Osteoblast (primary cell): Measurements from ENCODE around the gene NXPH4. TPM values are rescaled to one million over a fixed set of nuclear protein-coding genes. Genes with fewer than 3 reads are reported as not detected.

Experiments used
- DNase-seq: peaks from one replicate; pipeline ENCODE4 v3.0.0; 2011; ENCODE audit warnings: low spot score, mixed read lengths; ENCODE audit not compliant: insufficient read length; ENCODE audit errors: missing footprints
- H2AFZ ChIP-seq: 2 replicates; pipeline ENCODE4 v1.6.0; 2011; ENCODE audit warnings: mild to moderate bottlenecking, low read length
- H3K27ac ChIP-seq: 2 replicates; pipeline ENCODE4 v1.5.1; 2011; ENCODE audit warnings: mild to moderate bottlenecking, low read depth, low read length, moderate library complexity
- H3K27me3 ChIP-seq: 2 replicates; pipeline ENCODE4 v1.6.0; 2012; ENCODE audit warnings: mild to moderate bottlenecking, control low read depth, inconsistent platforms, low read length, moderate library complexity; ENCODE audit not compliant: insufficient read depth
- H3K36me3 ChIP-seq: 2 replicates; pipeline ENCODE4 v1.5.1; 2011; ENCODE audit warnings: mild to moderate bottlenecking, low read length, control low read depth, moderate library complexity; ENCODE audit not compliant: insufficient read depth
- H3K4me1 ChIP-seq: 2 replicates; pipeline ENCODE4 v1.5.1; 2011; ENCODE audit warnings: mild to moderate bottlenecking, low read length, control low read depth, moderate library complexity; ENCODE audit not compliant: insufficient read depth
- H3K4me2 ChIP-seq: 2 replicates; pipeline ENCODE4 v1.6.0; 2011; ENCODE audit warnings: mild to moderate bottlenecking, low read length; ENCODE audit not compliant: insufficient read depth
- H3K4me3 ChIP-seq: fragments of 200-600 bp; sonication (generic); 3 replicates; pipeline ENCODE4 v1.5.1; 2012; ENCODE audit warnings: mild to moderate bottlenecking, low read length, inconsistent platforms; ENCODE audit not compliant: insufficient read depth
- H3K79me2 ChIP-seq: 2 replicates; pipeline ENCODE4 v1.6.0; 2012; ENCODE audit warnings: mild to moderate bottlenecking, low read length, control low read depth, inconsistent platforms; ENCODE audit not compliant: insufficient read depth
- H3K9me3 ChIP-seq: 2 replicates; pipeline ENCODE4 v1.5.1; 2011; ENCODE audit warnings: low read depth, low read length, control low read depth
- H4K20me1 ChIP-seq: 2 replicates; pipeline ENCODE4 v1.6.0; 2012; ENCODE audit warnings: mild to moderate bottlenecking, low read length, control low read depth; ENCODE audit not compliant: insufficient read depth
- total RNA-seq: library from RNA; depleted of rRNA; stranded (reverse); fragments of >200 nt; gene quantifications from 2 replicates; pipeline ENCODE4 v1.2.3, GENCODE V29; 2012
- TF ChIP-seq, protein P1 (sequence below): IDR thresholded peaks from 2 replicates; pipeline ENCODE4 v1.5.1; 2011; ENCODE audit warnings: mild to moderate bottlenecking, low read depth, low read length, moderate library complexity; ENCODE audit errors: extremely low read depth

The NXPH4 gene
- total RNA-seq, 1 donor, result 1.1 TPM

DNA sequence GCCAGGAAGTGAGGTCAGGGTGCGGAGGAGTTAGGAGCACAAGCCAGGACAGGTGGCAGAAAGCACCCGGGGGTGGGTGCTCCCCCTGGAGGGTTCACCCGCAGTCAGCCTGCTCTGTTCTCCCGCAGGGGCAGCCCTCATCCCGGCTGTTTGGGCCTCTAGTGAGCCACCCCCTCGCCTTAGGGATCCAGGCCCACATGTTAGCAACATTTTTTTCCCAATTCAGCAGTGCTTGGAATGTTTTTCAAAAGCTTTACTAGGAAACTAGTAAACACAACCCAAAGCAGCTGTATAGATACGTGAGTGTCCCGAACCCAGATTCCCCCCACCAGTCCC, 28.5 kb upstream of the NXPH4 start:
- Histone ChIP-seq H3K4me3 (no peak overlapping the region), H3K27ac (no peak overlapping the region), H3K4me2 (no peak overlapping the region), H2AFZ (no peak overlapping the region), H3K79me2 (peaks cover 49% of the 10 kb centered on the region), H3K27me3 (no peaks in the 10 kb centered on the region), H3K4me1 (no peaks in the 10 kb centered on the region), H4K20me1 (peaks cover 56% of the 10 kb centered on the region), H3K9me3 (no peaks in the 10 kb centered on the region), H3K36me3 (peaks cover 98% of the 10 kb centered on the region)
- TF ChIP-seq, protein P1, sequence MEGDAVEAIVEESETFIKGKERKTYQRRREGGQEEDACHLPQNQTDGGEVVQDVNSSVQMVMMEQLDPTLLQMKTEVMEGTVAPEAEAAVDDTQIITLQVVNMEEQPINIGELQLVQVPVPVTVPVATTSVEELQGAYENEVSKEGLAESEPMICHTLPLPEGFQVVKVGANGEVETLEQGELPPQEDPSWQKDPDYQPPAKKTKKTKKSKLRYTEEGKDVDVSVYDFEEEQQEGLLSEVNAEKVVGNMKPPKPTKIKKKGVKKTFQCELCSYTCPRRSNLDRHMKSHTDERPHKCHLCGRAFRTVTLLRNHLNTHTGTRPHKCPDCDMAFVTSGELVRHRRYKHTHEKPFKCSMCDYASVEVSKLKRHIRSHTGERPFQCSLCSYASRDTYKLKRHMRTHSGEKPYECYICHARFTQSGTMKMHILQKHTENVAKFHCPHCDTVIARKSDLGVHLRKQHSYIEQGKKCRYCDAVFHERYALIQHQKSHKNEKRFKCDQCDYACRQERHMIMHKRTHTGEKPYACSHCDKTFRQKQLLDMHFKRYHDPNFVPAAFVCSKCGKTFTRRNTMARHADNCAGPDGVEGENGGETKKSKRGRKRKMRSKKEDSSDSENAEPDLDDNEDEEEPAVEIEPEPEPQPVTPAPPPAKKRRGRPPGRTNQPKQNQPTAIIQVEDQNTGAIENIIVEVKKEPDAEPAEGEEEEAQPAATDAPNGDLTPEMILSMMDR, result no peak
- no peak for DNase-seq

DNA sequence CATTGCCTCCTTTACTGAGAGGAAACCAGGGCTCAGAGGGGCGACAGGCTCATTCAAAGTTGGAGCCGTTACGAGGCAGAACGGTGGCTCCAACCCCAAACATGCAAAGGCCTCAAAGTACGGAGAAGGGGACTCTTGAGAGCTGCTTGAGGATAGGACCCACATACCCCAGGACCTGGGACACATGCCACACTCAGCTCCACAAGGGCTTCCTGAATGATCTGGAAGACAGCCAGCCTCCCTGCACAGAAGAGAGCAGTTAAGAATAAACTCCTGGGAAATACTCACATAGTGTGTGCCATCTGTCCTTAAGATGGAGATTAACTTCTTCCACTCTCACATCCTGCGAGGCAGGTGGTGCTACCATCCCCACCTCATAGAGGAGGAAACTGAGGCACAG, 26.6 kb upstream of the NXPH4 start:
- no peak overlapping the region for H2AFZ ChIP-seq
- H3K27me3 ChIP-seq, result no peaks in the 10 kb centered on the region
- TF ChIP-seq, protein P1, result no peak
- H3K36me3 ChIP-seq, result peaks cover 98% of the 10 kb centered on the region
- H4K20me1 ChIP-seq, result peaks cover 57% of the 10 kb centered on the region
- H3K79me2 ChIP-seq, result peaks cover 44% of the 10 kb centered on the region
- H3K4me1 ChIP-seq, result no peaks in the 10 kb centered on the region
- H3K27ac ChIP-seq, result no peak overlapping the region
- no peak overlapping the region for H3K4me2 ChIP-seq
- DNase-seq, result no peak
- no peak overlapping the region for H3K4me3 ChIP-seq
- H3K9me3 ChIP-seq, result no peaks in the 10 kb centered on the region

DNA sequence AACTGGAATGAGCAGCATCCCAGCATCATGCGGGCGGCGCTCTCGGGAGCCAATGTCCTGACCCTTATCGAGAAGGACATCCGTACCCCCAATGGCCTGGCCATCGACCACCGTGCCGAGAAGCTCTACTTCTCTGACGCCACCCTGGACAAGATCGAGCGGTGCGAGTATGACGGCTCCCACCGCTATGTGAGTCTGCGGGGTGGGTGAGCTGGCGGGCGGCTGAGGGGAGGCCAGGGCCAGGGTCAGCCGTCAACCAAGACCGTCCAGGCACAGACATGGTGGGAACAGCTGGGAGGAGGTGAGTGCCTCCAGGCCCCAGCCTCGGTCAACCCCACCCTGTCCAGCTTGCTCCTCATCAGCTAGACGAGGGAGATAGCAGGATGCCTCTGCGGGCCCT, 25.8 kb upstream of the NXPH4 start:
- Histone ChIP-seq H3K4me3 (no peak overlapping the region), H3K4me1 (no peaks in the 10 kb centered on the region), H3K9me3 (no peaks in the 10 kb centered on the region), H2AFZ (no peak overlapping the region), H3K79me2 (peaks cover 44% of the 10 kb centered on the region), H3K4me2 (no peak overlapping the region), H4K20me1 (peaks cover 58% of the 10 kb centered on the region), H3K27me3 (no peaks in the 10 kb centered on the region), H3K36me3 (peaks cover 98% of the 10 kb centered on the region), H3K27ac (no peak overlapping the region)
- DNase-seq, result no peak
- TF ChIP-seq, protein P1, result no peak

DNA sequence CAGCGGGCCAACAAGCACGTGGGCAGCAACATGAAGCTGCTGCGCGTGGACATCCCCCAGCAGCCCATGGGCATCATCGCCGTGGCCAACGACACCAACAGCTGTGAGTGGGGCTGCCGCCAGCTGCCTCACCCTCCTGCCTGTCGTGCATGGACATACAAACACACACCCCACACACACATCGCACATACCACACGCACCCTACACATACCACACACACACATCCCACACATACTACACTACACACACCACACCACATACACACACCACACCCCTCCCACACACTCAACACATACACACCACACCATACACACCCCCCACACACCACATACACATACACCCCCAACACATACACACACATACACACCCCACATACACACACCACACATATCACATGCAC, 25.2 kb upstream of the NXPH4 start:
- TF ChIP-seq, protein P1, result no peak
- no peak overlapping the region for H3K4me3 ChIP-seq
- DNase-seq, result no peak
- H4K20me1 ChIP-seq, result peaks cover 58% of the 10 kb centered on the region
- H2AFZ ChIP-seq, result no peak overlapping the region
- H3K27ac ChIP-seq, result no peak overlapping the region
- H3K4me1 ChIP-seq, result no peaks in the 10 kb centered on the region
- peaks cover 44% of the 10 kb centered on the region for H3K79me2 ChIP-seq
- H3K36me3 ChIP-seq, result peaks cover 98% of the 10 kb centered on the region
- H3K4me2 ChIP-seq, result no peak overlapping the region
- no peaks in the 10 kb centered on the region for H3K27me3 ChIP-seq
- H3K9me3 ChIP-seq, result no peaks in the 10 kb centered on the region
